H1 (cell line): Measurements from ENCODE around the gene MRPL34. TPM values are rescaled to one million over a fixed set of nuclear protein-coding genes. Genes with fewer than 3 reads are reported as not detected.
A peak's percentile ranks its signal among the peaks of the same experiment; 100 is the strongest.

Experiments
- CTCF ChIA-PET: fragments of 300-600 bp; sonication (Branson Sonifier 250); formaldehyde crosslinking; loops from one replicate; lab custom pipeline; 2021; ENCODE audit not compliant: partially characterized antibody; lab: Charles Lee
- POLR2A ChIA-PET: fragments of 300-600 bp; sonication (Branson Sonifier 250); formaldehyde crosslinking; loops from one replicate; lab custom pipeline; 2021; ENCODE audit warnings: inconsistent platforms; ENCODE audit not compliant: partially characterized antibody; lab: Charles Lee
- DNase-seq, 2 experiments: peaks; one replicate each; pipeline versions ENCODE4 v3.0.0 to v3.0.0-alpha.2; 2010 to 2022; ENCODE audit warnings: low spot score in 2 of 2, low read depth in 1 of 2, mixed read lengths in 1 of 2
- FAIRE-seq: peaks from 2 replicates; lab custom pipeline; 2011; peaks lifted over from hg19 to GRCh38; lab: Jason Lieb, UNC
- H2AFZ ChIP-seq: 2 replicates; pipeline ENCODE4 v1.8.1; 2012; ENCODE audit warnings: low read length, inconsistent platforms
- H2AK5ac ChIP-seq: 2 replicates; pipeline ENCODE4 v1.6.1; 2013; ENCODE audit warnings: low read depth, low read length
- H2BK120ac ChIP-seq: replicated peaks from 2 replicates; pipeline ENCODE3; 2013; ENCODE audit warnings: low read depth, low read length, inconsistent platforms
- H2BK12ac ChIP-seq: 2 replicates; pipeline ENCODE4 v1.6.1; 2013; ENCODE audit warnings: low read depth, low read length
- H2BK15ac ChIP-seq: 2 replicates; pipeline ENCODE4 v1.6.1; 2013; ENCODE audit warnings: low read length
- H2BK20ac ChIP-seq: 2 replicates; pipeline ENCODE4 v1.6.1; 2013; ENCODE audit warnings: low read length
- H2BK5ac ChIP-seq: 2 replicates; pipeline ENCODE4 v1.6.1; 2013; ENCODE audit warnings: low read depth, low read length
- H3K14ac ChIP-seq: 2 replicates; pipeline ENCODE4 v1.6.1; 2013; ENCODE audit warnings: inconsistent platforms; ENCODE audit not compliant: insufficient read length
- H3K18ac ChIP-seq: 2 replicates; pipeline ENCODE4 v1.6.1; 2013; ENCODE audit warnings: low read length; ENCODE audit errors: extremely low read depth
- H3K23ac ChIP-seq: 2 replicates; pipeline ENCODE4 v1.6.1; 2013; ENCODE audit warnings: inconsistent platforms; ENCODE audit not compliant: insufficient read length
- H3K23me2 ChIP-seq: 2 replicates; pipeline ENCODE4 v1.6.1; 2013; ENCODE audit warnings: low read depth, low read length
- H3K27ac ChIP-seq: 2 replicates; pipeline ENCODE4 v1.6.1; 2011; ENCODE audit warnings: low read depth, low read length, inconsistent platforms
- H3K27me3 ChIP-seq, 4 experiments: replicated peaks in 1 of 4; 1 replicate in 1 of 4; 2 replicates in 3 of 4; pipeline versions ENCODE4 v1.6.1 to v1.8.1; 2011 to 2013; ENCODE audit warnings: low read length in 3 of 4, mild to moderate bottlenecking in 3 of 4, inconsistent platforms in 2 of 4, mixed read lengths in 2 of 4, moderate library complexity in 1 of 4; ENCODE audit not compliant: control insufficient read depth in 3 of 4, insufficient read depth in 3 of 4; ENCODE audit errors: extremely low read depth in 1 of 4
- H3K36me3 ChIP-seq, 4 experiments: 2 replicates each; pipeline versions ENCODE4 v1.6.1 to v1.8.1; 2011 to 2013; ENCODE audit warnings: mild to moderate bottlenecking in 4 of 4, low read length in 3 of 4, moderate library complexity in 2 of 4, control low read depth in 1 of 4, inconsistent platforms in 1 of 4; ENCODE audit not compliant: insufficient read depth in 4 of 4, control insufficient read depth in 2 of 4
- H3K4ac ChIP-seq: replicated peaks from 2 replicates; pipeline ENCODE3; 2013; ENCODE audit warnings: low read length, low read depth, mixed read lengths, inconsistent platforms; ENCODE audit not compliant: insufficient read length
- H3K4me1 ChIP-seq, 4 experiments: replicated peaks in 1 of 4; 1 replicate in 1 of 4; 2 replicates in 3 of 4; pipeline versions ENCODE4 v1.6.1 to v1.8.1; 2011 to 2013; ENCODE audit warnings: low read length in 3 of 4, inconsistent platforms in 2 of 4, mixed read lengths in 1 of 4; ENCODE audit not compliant: insufficient read depth in 4 of 4, control insufficient read depth in 3 of 4
- H3K4me2 ChIP-seq, 2 experiments: 2 replicates each; pipeline versions ENCODE4 v1.6.1 to v1.8.1; 2011 to 2013; ENCODE audit warnings: low read depth in 2 of 2, low read length in 2 of 2, control low read depth in 1 of 2, inconsistent platforms in 1 of 2, mild to moderate bottlenecking in 1 of 2; ENCODE audit not compliant: insufficient read depth in 1 of 2
- H3K4me3 ChIP-seq, 4 experiments: fragments of 200-600, 300-600 bp in 1 of 4; sonication (generic), shearing (Covaris generic), sonication (Bioruptor Twin) in 1 of 4; 2 replicates each; pipeline versions ENCODE4 v1.5.1 to v1.8.1; 2011 to 2016; ENCODE audit warnings: low read length in 4 of 4, low read depth in 3 of 4, control low read depth in 2 of 4, inconsistent platforms in 2 of 4, mild to moderate bottlenecking in 2 of 4, mixed read lengths in 1 of 4, moderate library complexity in 1 of 4; ENCODE audit not compliant: insufficient read depth in 2 of 4; ENCODE audit errors: extremely low read depth in 1 of 4
- H3K56ac ChIP-seq: replicated peaks from 2 replicates; pipeline ENCODE3; 2013; ENCODE audit warnings: low read depth, mild to moderate bottlenecking, mixed read lengths, low read length, inconsistent platforms; ENCODE audit not compliant: insufficient read length
- H3K79me1 ChIP-seq: 2 replicates; pipeline ENCODE4 v1.6.1; 2013; ENCODE audit warnings: low read depth, low read length, control low read depth
- H3K79me2 ChIP-seq, 2 experiments: 2 replicates each; pipeline versions ENCODE4 v1.6.1 to v1.8.1; 2012 to 2013; ENCODE audit warnings: low read length in 2 of 2, mild to moderate bottlenecking in 2 of 2, inconsistent platforms in 1 of 2; ENCODE audit not compliant: insufficient read depth in 2 of 2, control insufficient read depth in 1 of 2
- H3K9ac ChIP-seq, 4 experiments: replicated peaks in 1 of 4; 1 replicate in 1 of 4; 2 replicates in 3 of 4; pipeline versions ENCODE4 v1.6.1 to v1.8.1; 2011 to 2013; ENCODE audit warnings: low read depth in 3 of 4, low read length in 3 of 4, control low read depth in 2 of 4, mild to moderate bottlenecking in 2 of 4, moderate library complexity in 2 of 4, inconsistent platforms in 1 of 4; ENCODE audit errors: extremely low read depth in 1 of 4
- H3K9me3 ChIP-seq, 2 experiments: 2 replicates each; pipeline versions ENCODE4 v1.6.1 to v1.8.1; 2012 to 2013; ENCODE audit warnings: mild to moderate bottlenecking in 2 of 2, moderate library complexity in 2 of 2, control low read depth in 1 of 2, inconsistent platforms in 1 of 2, low read depth in 1 of 2, low read length in 1 of 2, mixed read lengths in 1 of 2; ENCODE audit not compliant: insufficient read depth in 2 of 2
- H4K20me1 ChIP-seq, 2 experiments: replicated peaks in 1 of 2; 2 replicates each; pipeline versions ENCODE3 to v1.8.1; 2011 to 2013; ENCODE audit warnings: inconsistent platforms in 2 of 2, low read length in 2 of 2, mild to moderate bottlenecking in 1 of 2; ENCODE audit not compliant: insufficient read depth in 2 of 2, control insufficient read depth in 1 of 2
- H4K5ac ChIP-seq: 2 replicates; pipeline ENCODE4 v1.6.1; 2013; ENCODE audit warnings: low read length, low read depth, mixed read lengths, inconsistent platforms; ENCODE audit not compliant: insufficient read length
- H4K8ac ChIP-seq: 2 replicates; pipeline ENCODE4 v1.8.0; 2013; ENCODE audit warnings: mild to moderate bottlenecking, moderate library complexity, low read length, inconsistent platforms; ENCODE audit not compliant: insufficient read depth; ENCODE audit errors: extremely low read depth
- H4K91ac ChIP-seq: replicated peaks from 2 replicates; pipeline ENCODE3; 2013; ENCODE audit warnings: low read length, mixed read lengths, inconsistent platforms; ENCODE audit not compliant: insufficient read length
- CTCF ChIP-seq, 3 experiments: IDR thresholded peaks; 1 replicate in 2 of 3; 2 replicates in 1 of 3; pipeline versions ENCODE4 v1.5.1 to v1.6.1; 2011; ENCODE audit warnings: low read length in 3 of 3, mild to moderate bottlenecking in 3 of 3, inconsistent platforms in 2 of 3, low read depth in 1 of 3, moderate library complexity in 1 of 3; ENCODE audit not compliant: insufficient read depth in 1 of 3; ENCODE audit errors: control extremely low read depth in 1 of 3
- RAD21 ChIP-seq, 2 experiments: IDR thresholded peaks in 1 of 2; conservative IDR thresholded peaks in 1 of 2; 2 replicates each; pipeline ENCODE4 v1.6.1; 2011; ENCODE audit warnings: low read depth in 2 of 2, low read length in 2 of 2, improper control_type of control experiment in 1 of 2, inconsistent platforms in 1 of 2, mild to moderate bottlenecking in 1 of 2, moderate library complexity in 1 of 2
- TAF1 ChIP-seq: IDR thresholded peaks from 2 replicates; pipeline ENCODE4 v1.6.1; 2011; ENCODE audit warnings: mild to moderate bottlenecking, low read depth, low read length
- WGBS, 2 experiments: shearing (Covaris generic) in 1 of 2; methylation state at CpG; one replicate each; pipeline versions ENCODE4 v1.1.6 to v1.1.7; 2013 to 2015; ENCODE audit warnings: low lambda C conversion rate in 2 of 2, mixed read lengths in 2 of 2, inconsistent platforms in 1 of 2, low coverage in 1 of 2, missing lambda C conversion rate in 1 of 2; ENCODE audit not compliant: insufficient replicate concordance in 2 of 2, insufficient coverage in 1 of 2, insufficient read length in 1 of 2; ENCODE audit errors: extremely low coverage in 1 of 2, missing lambda C conversion rate in 1 of 2; 5-methylcytosine and 5-hydroxymethylcytosine counted together
- polyA plus RNA-seq, 7 experiments: library from polyadenylated mRNA; depleted of rRNA in 3 of 7; stranded (reverse) in 5 of 7; unstranded in 2 of 7; fragments of >200 nt in 5 of 7; fragments of 200-250 nt in 2 of 7; gene quantifications; 1 replicate in 5 of 7; 2 replicates in 1 of 7; 4 replicates in 1 of 7; pipeline versions ENCODE4 v1.2.1 to v1.2.3, GENCODE V29; 2011 to 2013; ENCODE audit warnings: missing spikeins in 2 of 7, mixed read lengths in 2 of 7
- total RNA-seq: library from RNA; stranded (reverse); fragmentation: NEBNext Ultra II Directional; extraction: Animal tissue kit (Norgen Biotek cat#: 25700); gene quantifications from 2 replicates; pipeline ENCODE4 v1.2.1, GENCODE V29; 2021
- TF ChIP-seq, protein P1 (sequence below): IDR thresholded peaks from 2 replicates; pipeline ENCODE4 v1.6.1; 2012; ENCODE audit warnings: inconsistent platforms

MRPL34 gene
- total and polyA plus RNA-seq, 2 of the 8 experiments (the other 6 are each of a cell fraction or from before 2014, with no cell fraction given): 91.9 to 99.6 TPM

DNA sequence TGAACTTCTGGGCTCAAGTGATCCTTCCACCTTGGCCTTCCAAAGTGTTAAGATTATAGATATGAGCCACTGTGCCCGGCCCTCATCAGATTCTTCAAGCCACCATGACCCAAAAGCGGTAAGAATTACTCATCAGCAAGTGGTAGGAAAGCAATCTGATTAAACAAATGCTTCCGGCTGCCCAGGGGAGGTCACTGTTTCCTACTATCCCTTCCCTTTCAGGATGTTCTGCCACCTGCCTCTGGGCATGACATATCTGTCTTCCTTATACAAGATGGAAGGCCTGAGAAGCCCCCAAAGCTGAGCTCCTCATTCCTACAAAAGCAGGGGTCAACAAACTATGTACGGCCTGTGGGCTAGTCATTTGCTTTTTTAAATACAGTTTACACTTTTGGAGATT, 9.4 kb upstream of the MRPL34 start:
- Histone ChIP-seq H2BK12ac (no peak overlapping the region), H3K23ac (no peak overlapping the region), H3K18ac (no peak overlapping the region), H3K23me2 (peaks cover 5% of the 10 kb centered on the region; the same call in 1 of the 2 replicates), H3K9ac (no peak overlapping the region), H3K79me2 (peaks cover 0 to 6% of the 10 kb centered on the region in 2 experiments; a peak in 1 of 4 replicates), H2AFZ (no peak overlapping the region), H2BK120ac (no peak overlapping the region), H3K79me1 (peaks cover 7% of the 10 kb centered on the region), H4K91ac (no peak overlapping the region), H3K36me3 (peaks cover 0 to 17% (median 8%) of the 10 kb centered on the region in 4 experiments; a peak in 5 of 8 replicates), H4K20me1 (peaks cover 0 to 11% of the 10 kb centered on the region in 2 experiments), H3K4me1 (peaks cover 0 to 5% (median 4%) of the 10 kb centered on the region in 4 experiments; a peak in 5 of 7 replicates), H3K4me3 (no peak overlapping the region), H3K4ac (no peak overlapping the region), H3K9me3 (peaks cover 0 to 3% of the 10 kb centered on the region in 2 experiments; a peak in 1 of 4 replicates), H4K5ac (no peak overlapping the region), H2BK15ac (no peak overlapping the region), H2BK5ac (no peak overlapping the region), H2BK20ac (no peak overlapping the region), H3K27me3 (no peaks in the 10 kb centered on the region), H3K56ac (no peak overlapping the region), H3K4me2 (no peak overlapping the region), H4K8ac (no peak overlapping the region), H3K27ac (no peak overlapping the region), H3K14ac (no peak overlapping the region), H2AK5ac (no peak overlapping the region)
- WGBS, 2 experiments: 92% methylated on average over 4 of the region's 4 CpGs; no CpG with 5 or more reads in 1 of the 2 experiments
- no peak for FAIRE-seq
- ChIA-PET CTCF (interaction anchor here (2.0 kb wide), 1 partner anchor 10 kb away, joined by 12 read pairs; the partner anchor contains the start of gene MRPL34), POLR2A (interaction anchor here (0.6 to 2.3 kb wide), 4 partner anchors 16 to 69 kb away, joined by 4 to 5 read pairs (median 4); no protein-coding TSS in a partner anchor)
- DNase-seq: no peak
- TF ChIP-seq CTCF (IDR thresholded peaks at IDR 0.05; ENCODE audit: control extremely low read depth in 1 of 3, insufficient read depth in 1 of 3, low read depth in 1 of 3, low read length in 3 of 3): peak in 1 of 3 experiments; percentile 22; a peak in 1 of 4 replicates
- no peak for TF ChIP-seq TAF1
- peak; percentile 8 to 17; a peak in 1 of 4 replicates for TF ChIP-seq RAD21 (IDR thresholded peaks at IDR 0.05 in 1 of 2, conservative IDR thresholded peaks at IDR 0.05 in 1 of 2; ENCODE audit: low read depth in 2 of 2, low read length in 2 of 2)
- TF ChIP-seq, protein P1, sequence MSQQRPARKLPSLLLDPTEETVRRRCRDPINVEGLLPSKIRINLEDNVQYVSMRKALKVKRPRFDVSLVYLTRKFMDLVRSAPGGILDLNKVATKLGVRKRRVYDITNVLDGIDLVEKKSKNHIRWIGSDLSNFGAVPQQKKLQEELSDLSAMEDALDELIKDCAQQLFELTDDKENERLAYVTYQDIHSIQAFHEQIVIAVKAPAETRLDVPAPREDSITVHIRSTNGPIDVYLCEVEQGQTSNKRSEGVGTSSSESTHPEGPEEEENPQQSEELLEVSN: no peak
